ENCODE results near the gene RBMS3. TPM values are rescaled to one million over a fixed set of nuclear protein-coding genes. Genes with fewer than 3 reads are reported as not detected.

The RBMS3 gene
- total and polyA plus RNA-seq, 4 donors = 4.8 to 117 (median 29.4) TPM

DNA sequence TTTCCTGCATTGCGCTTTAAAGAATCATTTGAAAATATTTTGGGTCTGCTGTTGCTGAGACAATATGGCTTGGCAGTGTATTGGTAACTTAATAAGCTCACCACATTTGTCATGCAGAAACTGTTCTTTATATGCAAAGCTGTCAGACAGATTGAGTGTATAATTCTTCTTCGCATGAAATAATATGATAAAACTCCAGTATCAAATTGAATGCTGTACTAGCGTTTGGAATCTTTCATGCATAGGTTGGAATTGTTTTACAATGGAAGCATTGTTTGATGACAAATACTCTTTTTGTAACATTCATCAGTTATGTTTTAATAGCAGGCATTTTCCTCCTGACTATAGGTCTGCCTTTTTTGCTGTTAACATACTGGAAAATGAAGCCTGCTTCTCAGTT lies 53.8 kb downstream of the RBMS3 start:
- H3K27ac ChIP-seq (ENCODE audit: low read depth in 1 of 2, low read length in 1 of 2) = peak overlapping the region in 1 of 2 donors; percentile 62
- no peaks in the 10 kb centered on the region for H3K9me3 ChIP-seq (ENCODE audit: control insufficient read depth in 4 of 4, insufficient read depth in 3 of 4, low read length in 3 of 4)
- H3K4me3 ChIP-seq = no peak overlapping the region
- DNase-seq (peak in 1 of 3 donors; percentile 34), ATAC-seq (ENCODE audit: insufficient read depth, low FRiP score) (no peak)
- H3K27me3 ChIP-seq (ENCODE audit: control insufficient read depth in 3 of 3, insufficient read depth in 3 of 3, low read length in 2 of 3) = no peaks in the 10 kb centered on the region
- H3K4me1 ChIP-seq (ENCODE audit: control insufficient read depth in 5 of 5, insufficient read depth in 5 of 5, low read length in 5 of 5) = peaks cover 3 to 49% (median 19%) of the 10 kb centered on the region in 5 donors
- peak overlapping the region in 1 of 2 donors; percentile 85 for H3K9ac ChIP-seq (ENCODE audit: insufficient read depth in 1 of 2, low read length in 2 of 2)
- no peaks in the 10 kb centered on the region for H3K36me3 ChIP-seq (ENCODE audit: control insufficient read depth in 4 of 4, insufficient read depth in 4 of 4, low read length in 4 of 4)
- 74 to 84% methylated on average over 3 of the region's 3 CpGs for WGBS, 2 donors
- TF ChIP-seq, protein P1, sequence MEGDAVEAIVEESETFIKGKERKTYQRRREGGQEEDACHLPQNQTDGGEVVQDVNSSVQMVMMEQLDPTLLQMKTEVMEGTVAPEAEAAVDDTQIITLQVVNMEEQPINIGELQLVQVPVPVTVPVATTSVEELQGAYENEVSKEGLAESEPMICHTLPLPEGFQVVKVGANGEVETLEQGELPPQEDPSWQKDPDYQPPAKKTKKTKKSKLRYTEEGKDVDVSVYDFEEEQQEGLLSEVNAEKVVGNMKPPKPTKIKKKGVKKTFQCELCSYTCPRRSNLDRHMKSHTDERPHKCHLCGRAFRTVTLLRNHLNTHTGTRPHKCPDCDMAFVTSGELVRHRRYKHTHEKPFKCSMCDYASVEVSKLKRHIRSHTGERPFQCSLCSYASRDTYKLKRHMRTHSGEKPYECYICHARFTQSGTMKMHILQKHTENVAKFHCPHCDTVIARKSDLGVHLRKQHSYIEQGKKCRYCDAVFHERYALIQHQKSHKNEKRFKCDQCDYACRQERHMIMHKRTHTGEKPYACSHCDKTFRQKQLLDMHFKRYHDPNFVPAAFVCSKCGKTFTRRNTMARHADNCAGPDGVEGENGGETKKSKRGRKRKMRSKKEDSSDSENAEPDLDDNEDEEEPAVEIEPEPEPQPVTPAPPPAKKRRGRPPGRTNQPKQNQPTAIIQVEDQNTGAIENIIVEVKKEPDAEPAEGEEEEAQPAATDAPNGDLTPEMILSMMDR (IDR thresholded peaks at IDR 0.05; ENCODE audit: control extremely low read depth, extremely low read depth) = no peak

GRCh38 chr3:29335438-29335837 lies 54.6 kb downstream of the RBMS3 start:
- 4 to 7% methylated on average over 6 of the region's 6 CpGs for WGBS, 2 donors
- ATAC-seq (ENCODE audit: insufficient read depth, low FRiP score) (peak; percentile 89), DNase-seq (peak; percentile 95 to 99 (median 99))
- Histone ChIP-seq H3K36me3 (ENCODE audit: control insufficient read depth in 4 of 4, insufficient read depth in 4 of 4, low read length in 4 of 4) (no peaks in the 10 kb centered on the region), H3K4me1 (ENCODE audit: control insufficient read depth in 5 of 5, insufficient read depth in 5 of 5, low read length in 5 of 5) (peaks cover 3 to 47% (median 17%) of the 10 kb centered on the region in 5 donors), H3K27ac (ENCODE audit: low read depth in 1 of 2, low read length in 1 of 2) (peak overlapping the region; percentile 62 to 75), H3K9ac (ENCODE audit: insufficient read depth in 1 of 2, low read length in 2 of 2) (peak overlapping the region in 1 of 2 donors; percentile 85), H3K4me3 (no peak overlapping the region), H3K27me3 (ENCODE audit: control insufficient read depth in 3 of 3, insufficient read depth in 3 of 3, low read length in 2 of 3) (no peaks in the 10 kb centered on the region), H3K9me3 (ENCODE audit: control insufficient read depth in 4 of 4, insufficient read depth in 3 of 4, low read length in 3 of 4) (no peaks in the 10 kb centered on the region)
- TF ChIP-seq, protein P1 (IDR thresholded peaks at IDR 0.05; ENCODE audit: control extremely low read depth, extremely low read depth) = no peak

DNA sequence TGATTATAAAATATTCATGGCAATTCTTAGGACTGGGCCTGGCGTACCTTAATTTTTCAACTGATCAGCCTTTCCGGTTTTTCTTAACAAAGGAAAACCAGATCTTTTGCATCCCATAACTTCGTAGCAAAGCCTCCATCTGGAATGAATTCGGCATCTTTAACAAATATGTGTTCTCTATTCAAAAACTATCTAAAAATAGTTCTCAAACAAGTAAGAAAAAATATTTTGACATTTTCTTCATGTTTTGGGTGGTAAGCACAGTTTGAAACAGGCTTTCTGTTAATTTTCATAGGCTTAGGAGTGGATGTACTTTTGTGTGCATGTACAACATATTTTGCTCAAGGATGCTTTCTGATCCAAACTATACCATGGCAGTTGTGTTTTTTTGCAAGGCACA lies 55.1 kb downstream of the RBMS3 start:
- H3K27ac ChIP-seq (ENCODE audit: low read depth in 1 of 2, low read length in 1 of 2) = peak overlapping the region in 1 of 2 donors; percentile 62
- peaks cover 1 to 44% (median 15%) of the 10 kb centered on the region in 5 donors for H3K4me1 ChIP-seq (ENCODE audit: control insufficient read depth in 5 of 5, insufficient read depth in 5 of 5, low read length in 5 of 5)
- 42 to 70% methylated on average over 4 of the region's 4 CpGs for WGBS, 2 donors
- H3K27me3 ChIP-seq (ENCODE audit: control insufficient read depth in 3 of 3, insufficient read depth in 3 of 3, low read length in 2 of 3) = no peaks in the 10 kb centered on the region
- no peaks in the 10 kb centered on the region for H3K9me3 ChIP-seq (ENCODE audit: control insufficient read depth in 4 of 4, insufficient read depth in 3 of 4, low read length in 3 of 4)
- no peak overlapping the region for H3K4me3 ChIP-seq
- peak in 1 of 3 donors; percentile 43 for DNase-seq
- ATAC-seq (ENCODE audit: insufficient read depth, low FRiP score) = no peak
- TF ChIP-seq, protein P1 (IDR thresholded peaks at IDR 0.05; ENCODE audit: control extremely low read depth, extremely low read depth) = no peak
- H3K9ac ChIP-seq (ENCODE audit: insufficient read depth in 1 of 2, low read length in 2 of 2) = peak overlapping the region in 1 of 2 donors; percentile 85
- H3K36me3 ChIP-seq (ENCODE audit: control insufficient read depth in 4 of 4, insufficient read depth in 4 of 4, low read length in 4 of 4) = no peaks in the 10 kb centered on the region

- Histone ChIP-seq H3K4me3 (no peak overlapping the region), H3K9ac (ENCODE audit: insufficient read depth in 1 of 2, low read length in 2 of 2) (no peak overlapping the region), H3K27ac (ENCODE audit: low read depth in 1 of 2, low read length in 1 of 2) (no peak overlapping the region), H3K36me3 (ENCODE audit: control insufficient read depth in 4 of 4, insufficient read depth in 4 of 4, low read length in 4 of 4) (no peaks in the 10 kb centered on the region), H3K9me3 (ENCODE audit: control insufficient read depth in 4 of 4, insufficient read depth in 3 of 4, low read length in 3 of 4) (no peaks in the 10 kb centered on the region), H3K4me1 (ENCODE audit: control insufficient read depth in 5 of 5, insufficient read depth in 5 of 5, low read length in 5 of 5) (peaks cover 0 to 30% (median 6%) of the 10 kb centered on the region in 5 donors), H3K27me3 (ENCODE audit: control insufficient read depth in 3 of 3, insufficient read depth in 3 of 3, low read length in 2 of 3) (no peaks in the 10 kb centered on the region)
- ATAC-seq (ENCODE audit: insufficient read depth, low FRiP score) (no peak), DNase-seq (no peak)
- TF ChIP-seq, protein P1 (IDR thresholded peaks at IDR 0.05; ENCODE audit: control extremely low read depth, extremely low read depth) = no peak
These were observed 56.7 kb downstream of the RBMS3 start for GRCh38 chr3:29337565-29337964.

Data from lung (tissue), 12 donors.